HG03060 (cell line): Measurements from ENCODE around the gene HMGCS2.

ENCODE experiments used
- ATAC-seq: cut with Tn5 transposase; IDR thresholded peaks from one replicate; pipeline ENCODE4 v1.9.1; 2021; ENCODE audit warnings: low read depth, moderate number of reproducible peaks; ENCODE audit not compliant: unreplicated experiment

The HMGCS2 gene

GRCh38 chr1:119768778-119769177, at the start of gene HMGCS2:
TSS of gene HMGCS2 (minus strand) at chr1:119768905. CDS start at chr1:119768844, 61 bp downstream.
- no peak for ATAC-seq

- no peak for ATAC-seq
These were observed 49.5 kb upstream of the HMGCS2 start for GRCh38 chr1:119818181-119818580.

- no peak for ATAC-seq
These were observed 47.7 kb upstream of the HMGCS2 start for GRCh38 chr1:119816407-119816806.

- no peak for ATAC-seq
These were observed 47.2 kb upstream of the HMGCS2 start for GRCh38 chr1:119815928-119816327.

GRCh38 chr1:119815361-119815760, 46.7 kb upstream of the HMGCS2 start:
- ATAC-seq, result no peak

- ATAC-seq, result no peak
These were observed 45.6 kb upstream of the HMGCS2 start for GRCh38 chr1:119814288-119814687.

GRCh38 chr1:119811985-119812557, 43.4 kb upstream of the HMGCS2 start:
- no peak for ATAC-seq

GRCh38 chr1:119811387-119811786, 42.7 kb upstream of the HMGCS2 start, which contains the start of gene REG4:
TSS of gene REG4 (minus strand) at chr1:119811460. CDS start at chr1:119808769, 2,691 bp downstream.
- ATAC-seq, result no peak

- no peak for ATAC-seq
These were observed 40.4 kb upstream of the HMGCS2 start for GRCh38 chr1:119808972-119809550.

- no peak for ATAC-seq
These were observed 39.8 kb upstream of the HMGCS2 start for GRCh38 chr1:119808491-119808890.

GRCh38 chr1:119806489-119806888, 37.8 kb upstream of the HMGCS2 start:
- no peak for ATAC-seq

- ATAC-seq, result no peak
These were observed 37.0 kb upstream of the HMGCS2 start for GRCh38 chr1:119805746-119806145.

- ATAC-seq, result no peak
These were observed 36.5 kb upstream of the HMGCS2 start for GRCh38 chr1:119805247-119805646.

GRCh38 chr1:119799599-119800177, 31.0 kb upstream of the HMGCS2 start:
- no peak for ATAC-seq

- ATAC-seq, result no peak
These were observed 30.3 kb upstream of the HMGCS2 start for GRCh38 chr1:119799003-119799402.

GRCh38 chr1:119797606-119798005, 28.9 kb upstream of the HMGCS2 start:
- ATAC-seq, result no peak

GRCh38 chr1:119797162-119797561, 28.5 kb upstream of the HMGCS2 start:
- no peak for ATAC-seq

- ATAC-seq, result no peak
These were observed 26.8 kb upstream of the HMGCS2 start for GRCh38 chr1:119795261-119796200.

- ATAC-seq, result no peak
These were observed 26.2 kb upstream of the HMGCS2 start for GRCh38 chr1:119794876-119795240.

GRCh38 chr1:119794230-119794875, 25.6 kb upstream of the HMGCS2 start:
- ATAC-seq, result no peak

- no peak for ATAC-seq
These were observed 22.7 kb upstream of the HMGCS2 start for GRCh38 chr1:119791377-119791776.
